Hippocampal formation (tissue), 2 donors: ENCODE data around the gene JADE1.

ENCODE experiments used
- DNase-seq, 2 donors: peaks; one replicate each; lab custom pipeline; 2025; lab: John Stamatoyannopoulos, UW

JADE1 gene

GRCh38 chr4:128809477-128810330, at the start of gene JADE1:
Gene JADE1 (plus strand): TSS chr4:128809700. CDS start chr4:128831759, 22,059 bp downstream.
- peak; percentile 87 to 92 for DNase-seq

DNA sequence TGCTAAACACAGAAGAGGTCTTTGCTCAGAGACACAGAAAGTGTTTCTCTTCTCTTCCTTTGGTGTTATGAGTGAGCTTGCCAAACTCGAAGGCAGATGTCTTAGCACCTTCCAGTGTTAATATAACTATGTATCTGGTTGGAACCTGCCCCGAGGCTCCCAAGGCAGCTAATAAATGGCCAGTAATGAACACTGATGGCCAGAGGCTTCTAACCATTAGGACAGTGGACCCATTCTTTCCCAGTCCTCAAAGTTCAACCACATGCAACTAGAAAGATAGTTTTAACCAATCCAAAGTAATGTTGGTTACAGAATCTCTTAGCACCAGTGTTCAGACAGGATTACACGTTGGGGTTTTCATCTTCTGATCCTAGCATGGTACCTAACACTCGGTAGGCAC, 42.7 kb upstream of the JADE1 start:
- no peak for DNase-seq

DNA sequence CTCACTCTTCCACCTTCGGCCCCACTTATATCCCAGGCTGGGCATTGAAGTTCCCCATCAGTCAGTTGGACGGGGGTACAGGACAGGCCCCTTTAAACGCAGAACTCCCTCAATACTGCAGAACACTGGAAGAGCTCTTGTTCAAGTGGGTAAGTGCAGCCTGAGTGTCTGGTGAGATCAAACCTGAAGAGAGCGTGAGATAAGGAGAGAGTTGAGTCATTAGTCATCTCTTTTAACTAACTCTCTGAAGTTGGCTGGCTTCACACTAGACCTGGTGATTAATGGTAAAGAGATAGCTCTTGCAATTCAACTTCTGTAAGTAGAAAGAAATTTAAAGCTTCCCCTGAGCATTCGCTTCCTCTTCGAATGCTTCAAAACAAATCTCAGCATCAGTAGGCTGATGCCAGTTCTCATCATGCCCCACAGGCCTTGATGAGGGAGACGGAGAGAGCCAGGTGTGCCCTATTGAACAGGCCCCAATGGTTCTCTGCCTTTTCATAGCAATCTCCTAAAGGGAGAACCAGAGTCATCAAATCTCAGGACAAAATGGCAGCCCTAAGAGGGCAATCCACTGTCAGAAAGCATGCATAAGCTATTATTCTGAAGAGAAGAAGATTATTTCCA, 41.0 kb upstream of the JADE1 start:
- no peak for DNase-seq

DNA sequence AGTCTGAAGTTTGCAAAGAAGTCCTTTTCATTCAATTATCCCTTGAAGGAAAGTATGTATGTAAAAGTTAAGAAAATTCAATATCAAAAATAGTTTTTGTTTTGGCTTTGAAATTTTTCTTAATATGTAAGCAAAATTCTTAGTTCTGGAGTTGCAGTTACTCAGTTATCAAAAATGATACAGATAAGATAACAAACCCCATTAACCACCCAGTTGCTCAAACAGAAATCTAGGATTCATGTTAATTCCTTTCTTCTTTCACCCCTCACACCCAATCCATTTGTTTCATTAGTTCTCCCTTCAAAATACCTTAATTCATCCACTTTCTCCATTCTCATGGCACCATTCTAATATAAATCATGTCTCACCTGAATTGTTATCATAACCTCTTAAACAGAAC, 40.5 kb upstream of the JADE1 start:
- DNase-seq: no peak

DNA sequence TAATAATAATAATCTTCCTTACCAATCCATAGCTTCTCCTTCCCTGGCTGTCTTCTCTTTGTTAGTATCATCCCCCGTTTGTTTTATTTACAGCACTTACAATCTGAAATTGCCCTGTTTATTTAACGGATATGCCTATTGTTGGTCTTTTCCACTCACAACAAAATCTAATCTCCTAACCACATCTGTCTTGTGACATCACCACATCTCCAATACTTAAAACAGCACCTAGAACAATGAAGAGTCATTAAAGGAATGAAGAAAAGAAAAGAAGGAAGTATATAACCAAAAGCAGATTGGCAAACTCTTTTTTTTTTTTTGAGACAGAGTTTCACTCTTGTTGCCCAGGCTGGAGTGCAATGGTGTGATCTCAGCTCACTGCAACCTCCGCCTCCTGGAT, 38.7 kb upstream of the JADE1 start:
- no peak for DNase-seq

GRCh38 chr4:128775477-128775876, 34.0 kb upstream of the JADE1 start:
- no peak for DNase-seq

- no peak for DNase-seq
Measured at GRCh38 chr4:128775916-128776315, 33.6 kb upstream of the JADE1 start.

DNA sequence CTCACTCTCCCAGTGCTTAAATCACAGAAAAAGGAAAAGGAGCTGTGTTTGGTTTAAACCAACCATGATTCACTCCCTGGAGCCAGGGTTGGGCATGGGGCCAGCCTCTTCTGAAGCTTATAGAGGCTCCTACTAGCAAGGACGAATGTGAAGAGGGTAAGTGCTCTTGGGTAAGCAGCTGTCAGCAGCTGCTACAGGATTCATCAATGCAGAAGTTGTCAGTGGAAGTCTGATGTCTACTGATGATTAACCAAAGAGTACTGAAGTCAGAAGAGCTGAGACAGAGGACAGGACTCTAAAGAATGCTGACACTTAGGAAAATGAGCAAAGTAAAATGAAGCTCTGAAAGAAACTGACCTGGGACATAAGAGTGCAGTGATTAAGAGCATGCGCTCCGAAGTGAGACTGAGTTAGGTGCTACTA, 32.7 kb upstream of the JADE1 start:
- no peak for DNase-seq

GRCh38 chr4:128780688-128781087, 28.8 kb upstream of the JADE1 start:
- DNase-seq: no peak

GRCh38 chr4:128782076-128782715, 27.3 kb upstream of the JADE1 start:
- DNase-seq: peak in 1 of 2 donors; percentile 3

- DNase-seq: no peak
Measured at GRCh38 chr4:128782875-128783614, 26.5 kb upstream of the JADE1 start.

DNA sequence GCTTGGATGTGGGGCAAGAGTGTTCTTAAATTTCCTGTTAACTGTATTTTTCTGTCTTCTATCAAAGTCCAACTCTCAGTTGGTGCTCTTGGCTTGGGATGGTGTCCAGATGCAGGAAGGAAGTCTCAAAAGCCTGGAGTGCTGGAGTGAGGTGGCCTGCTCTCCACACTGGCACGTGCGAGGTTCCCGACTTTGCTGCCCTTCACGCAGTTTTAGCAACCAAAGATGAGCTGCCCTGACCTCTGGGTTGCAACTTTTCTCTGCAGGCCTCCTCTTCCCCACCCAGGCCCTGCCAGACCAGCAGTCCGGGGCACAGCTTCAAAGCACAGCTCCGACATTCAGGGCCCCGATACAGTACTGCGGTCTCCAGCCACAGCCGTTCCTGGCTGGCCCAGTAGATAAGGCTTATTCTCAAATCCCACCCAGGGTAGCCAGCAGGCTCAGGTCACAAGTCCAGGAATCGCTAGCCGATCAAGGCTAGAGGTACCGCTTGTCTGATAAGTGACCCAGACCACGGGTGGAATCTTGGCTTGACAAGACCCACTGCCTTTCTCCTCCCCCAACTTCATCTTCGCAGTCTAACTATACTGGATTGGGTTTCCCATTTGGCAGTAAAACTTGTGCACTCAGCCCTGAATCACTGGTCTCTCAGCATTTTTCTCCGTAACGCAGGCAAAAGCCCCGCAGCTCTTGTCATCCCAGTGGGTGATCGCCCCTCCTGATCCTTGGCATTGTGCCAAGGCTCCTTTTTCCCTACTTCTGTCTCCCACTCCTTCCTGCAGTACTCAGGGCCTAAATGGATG, 21.8 kb upstream of the JADE1 start:
- no peak for DNase-seq

DNA sequence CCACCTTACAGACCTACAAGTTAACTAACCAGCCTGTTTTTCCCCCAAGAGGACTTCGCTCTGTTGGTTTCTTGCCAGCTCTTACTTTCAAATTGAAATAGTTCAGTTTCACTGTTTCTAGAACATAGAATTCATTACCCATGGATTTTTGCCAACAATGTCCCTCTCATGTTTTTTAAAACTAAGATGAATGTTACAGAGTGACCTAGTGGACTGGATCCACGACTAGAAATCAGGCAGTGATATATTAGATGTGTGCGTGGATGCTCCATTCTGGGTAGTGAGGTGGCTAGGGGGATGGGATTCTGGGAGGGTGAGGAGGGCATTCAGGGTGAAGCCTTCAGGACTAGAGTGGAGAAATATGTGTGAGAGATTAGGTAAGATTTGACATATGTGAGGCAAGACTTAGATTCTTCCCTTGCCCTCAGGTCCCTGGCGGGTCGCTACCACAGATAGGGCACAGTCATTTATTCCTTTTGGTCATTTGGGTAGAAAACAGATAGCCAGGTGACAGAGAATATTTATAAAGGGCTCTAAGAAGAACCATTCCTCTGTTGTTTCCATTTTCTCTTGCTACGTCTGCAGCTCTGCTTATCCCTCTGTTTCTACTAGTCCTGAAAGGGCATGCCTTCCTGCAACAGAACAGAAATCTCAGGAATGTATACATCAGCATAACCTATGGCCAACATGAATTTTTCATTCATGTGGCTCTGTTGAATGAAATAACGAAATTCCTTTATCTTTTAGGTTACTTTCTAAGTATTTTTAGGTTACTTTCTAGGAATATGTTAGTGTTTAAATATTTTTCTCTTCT, 15.4 kb upstream of the JADE1 start:
- no peak for DNase-seq

- no peak for DNase-seq
Measured at GRCh38 chr4:128796934-128797333, 12.6 kb upstream of the JADE1 start.

- no peak for DNase-seq
Measured at GRCh38 chr4:128800284-128800683, 9.2 kb upstream of the JADE1 start.

GRCh38 chr4:128800701-128801284, 8.7 kb upstream of the JADE1 start:
- DNase-seq: no peak

- no peak for DNase-seq
Measured at GRCh38 chr4:128802680-128803628, 6.5 kb upstream of the JADE1 start.

GRCh38 chr4:128803783-128804182, 5.7 kb upstream of the JADE1 start:
- no peak for DNase-seq

DNA sequence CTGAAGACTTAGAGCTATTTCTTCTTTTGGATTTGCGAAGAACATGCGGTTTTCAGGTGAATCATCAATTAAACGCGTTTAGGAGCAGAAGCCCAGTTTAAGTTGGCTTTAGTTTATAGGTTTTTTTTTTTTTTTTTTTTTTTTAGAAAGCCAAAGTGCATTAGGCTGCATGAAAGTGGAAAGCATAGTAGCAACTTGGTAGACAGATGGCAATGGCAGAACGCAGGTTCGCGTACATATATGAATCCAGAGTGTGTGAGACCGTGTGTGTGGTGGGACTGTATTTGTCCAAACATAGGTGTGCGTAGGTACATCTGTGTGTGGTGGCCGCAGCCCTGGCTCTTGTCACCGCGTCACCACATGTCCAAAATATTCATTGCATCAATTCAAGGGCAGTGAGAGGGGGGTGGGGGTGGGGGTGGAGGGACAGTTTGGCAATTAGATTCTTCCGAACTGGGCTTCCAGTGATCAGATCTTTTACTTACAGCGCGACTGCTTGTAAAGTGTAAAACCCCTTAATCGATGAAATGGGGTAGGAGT, 901 bp downstream of the JADE1 start:
- no peak for DNase-seq
